22Rv1 (cell line): ENCODE data around the gene CDK6.

Experiments used
- CTCF ChIP-seq: fragments of 450-650 bp; IDR thresholded peaks from 2 replicates; pipeline ENCODE4 v1.5.1; 2017; ENCODE audit warnings: mild to moderate bottlenecking
- ZFX ChIP-seq: fragments of 450-650 bp; IDR thresholded peaks from 2 replicates; pipeline ENCODE4 v1.6.1; 2017; ENCODE audit warnings: antibody characterized with exemption, borderline replicate concordance

- TF ChIP-seq CTCF (no peak), ZFX (no peak)
Measured at GRCh38 chr7:92840316-92840715, 3.9 kb upstream of the CDK6 start.
